Central memory CD4-positive, alpha-beta T cell (primary cell): ENCODE data around the gene DNAJB11.
"Not testable (repeated sequence)": the region's sequence is repeated elsewhere in the genome, so short reads cannot be mapped to it uniquely, and the experiment has no call there.

ENCODE experiments used
- DNase-seq: peaks from one replicate; pipeline ENCODE4 v3.0.0; 2022

DNAJB11 gene

GRCh38 chr3:186552408-186553031 is 18.0 kb upstream of the DNAJB11 start:
- DNase-seq: no peak

GRCh38 chr3:186564586-186564985 is 5.9 kb upstream of the DNAJB11 start:
- DNase-seq: no peak

GRCh38 chr3:186566772-186567071 is 3.8 kb upstream of the DNAJB11 start:
- no peak for DNase-seq

GRCh38 chr3:186567072-186567921 is 3.2 kb upstream of the DNAJB11 start, which contains the start of gene TBCCD1:
TSS of gene TBCCD1 (minus strand) at chr3:186567339. CDS start at chr3:186564329, 3,010 bp downstream.
- peak; percentile 95 for DNase-seq

- not testable (repeated sequence) for DNase-seq
Observed at GRCh38 chr3:186569361-186569760, 1.2 kb upstream of the DNAJB11 start.

GRCh38 chr3:186569779-186570095 is 783 bp upstream of the DNAJB11 start:
- DNase-seq: no peak

- no peak for DNase-seq
Observed at GRCh38 chr3:186570941-186571643, 572 bp downstream of the DNAJB11 start.

GRCh38 chr3:186571644-186572013 is 1.1 kb downstream of the DNAJB11 start:
- DNase-seq: no peak

- no peak for DNase-seq
Observed at GRCh38 chr3:186577521-186577920, 7.0 kb downstream of the DNAJB11 start.

- no peak for DNase-seq
Observed at GRCh38 chr3:186580785-186581184, 10.3 kb downstream of the DNAJB11 start.

GRCh38 chr3:186582541-186582940 is 12.0 kb downstream of the DNAJB11 start:
- no peak for DNase-seq

- no peak for DNase-seq
Observed at GRCh38 chr3:186583831-186584230, 13.3 kb downstream of the DNAJB11 start.

- DNase-seq: not testable (repeated sequence)
Observed at GRCh38 chr3:186586245-186586644, 15.7 kb downstream of the DNAJB11 start.

GRCh38 chr3:186587183-186587582 is 16.7 kb downstream of the DNAJB11 start:
- no peak for DNase-seq

GRCh38 chr3:186588632-186589031 is 18.1 kb downstream of the DNAJB11 start:
- no peak for DNase-seq

- no peak for DNase-seq
Observed at GRCh38 chr3:186589121-186589520, 18.6 kb downstream of the DNAJB11 start.

GRCh38 chr3:186589856-186590579 is 19.5 kb downstream of the DNAJB11 start:
- DNase-seq: peak; percentile 41

GRCh38 chr3:186590580-186591295 is 20.2 kb downstream of the DNAJB11 start:
- DNase-seq: no peak

GRCh38 chr3:186592682-186593081 is 22.2 kb downstream of the DNAJB11 start:
- DNase-seq: no peak

GRCh38 chr3:186593862-186594261 is 23.3 kb downstream of the DNAJB11 start:
- DNase-seq: no peak

GRCh38 chr3:186594591-186595113 is 24.1 kb downstream of the DNAJB11 start:
- DNase-seq: no peak

- DNase-seq: no peak
Observed at GRCh38 chr3:186596568-186597287, 26.2 kb downstream of the DNAJB11 start.
